ENCODE results near the gene CKMT1A.
"Not testable (repeated sequence)": the region's sequence is repeated elsewhere in the genome, so short reads cannot be mapped to it uniquely, and the experiment has no call there.

The CKMT1A gene

GRCh38 chr15:43693148-43694022 lies at the start of gene CKMT1A:
TSS of gene CKMT1A (plus strand) at chr15:43693859. CDS start at chr15:43694051, 192 bp downstream.
- DNase-seq (ENCODE audit: low read depth in 2 of 2) = not testable (repeated sequence)

- no peak for DNase-seq (ENCODE audit: low read depth in 2 of 2)
These were observed 44.8 kb upstream of the CKMT1A start, which contains the start of gene CATSPER2 for GRCh38 chr15:43648649-43649429. TSS of gene CATSPER2 (minus strand) at chr15:43648844. CDS start at chr15:43648061, 783 bp downstream.

- DNase-seq (ENCODE audit: low read depth in 2 of 2) = not testable (repeated sequence)
These were observed 44.2 kb upstream of the CKMT1A start for GRCh38 chr15:43649430-43649926.

DNA sequence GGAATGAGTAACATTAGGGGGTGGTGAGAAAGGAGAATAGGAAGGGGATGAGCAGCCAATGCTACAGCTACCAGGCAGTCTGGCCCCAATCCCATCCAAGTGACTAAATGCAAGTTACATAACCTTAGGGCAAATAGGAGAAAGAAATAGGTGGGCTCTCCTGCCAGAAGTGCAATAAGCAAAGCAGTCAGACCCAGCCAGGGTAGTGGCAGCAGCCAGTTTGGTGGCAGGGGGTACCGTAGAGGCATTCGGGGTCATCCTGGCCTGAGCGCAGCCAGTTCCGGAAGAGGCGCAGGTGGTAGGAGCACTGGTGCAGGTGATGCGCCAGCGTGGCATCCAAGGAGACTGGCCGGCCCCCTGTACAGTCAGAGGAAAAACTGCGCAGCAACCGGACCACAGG lies 33.9 kb upstream of the CKMT1A start:
- DNase-seq (ENCODE audit: low read depth in 2 of 2) = not testable (repeated sequence)

DNA sequence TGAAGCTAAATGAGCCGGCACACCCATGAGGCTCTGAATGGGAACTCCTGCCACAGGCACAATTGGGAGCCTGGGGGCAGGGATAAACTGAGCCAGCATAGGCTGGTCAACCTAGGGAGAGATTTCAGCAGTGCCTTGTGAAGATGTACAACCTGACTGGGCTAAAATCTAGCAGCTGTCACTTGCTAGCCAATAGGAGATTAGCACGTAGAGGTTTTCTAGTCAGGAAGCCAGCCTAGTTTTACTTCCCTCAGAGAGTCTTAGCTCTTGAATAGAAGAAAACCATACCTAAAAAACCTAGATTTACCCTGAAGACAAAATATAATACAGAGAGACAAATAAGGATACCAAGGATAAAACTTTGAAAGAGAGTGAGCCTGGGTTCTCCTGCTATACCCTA lies 31.4 kb upstream of the CKMT1A start:
- not testable (repeated sequence) for DNase-seq (ENCODE audit: low read depth in 2 of 2)

GRCh38 chr15:43663333-43663732 lies 30.3 kb upstream of the CKMT1A start:
- DNase-seq (ENCODE audit: low read depth in 2 of 2) = not testable (repeated sequence)

DNA sequence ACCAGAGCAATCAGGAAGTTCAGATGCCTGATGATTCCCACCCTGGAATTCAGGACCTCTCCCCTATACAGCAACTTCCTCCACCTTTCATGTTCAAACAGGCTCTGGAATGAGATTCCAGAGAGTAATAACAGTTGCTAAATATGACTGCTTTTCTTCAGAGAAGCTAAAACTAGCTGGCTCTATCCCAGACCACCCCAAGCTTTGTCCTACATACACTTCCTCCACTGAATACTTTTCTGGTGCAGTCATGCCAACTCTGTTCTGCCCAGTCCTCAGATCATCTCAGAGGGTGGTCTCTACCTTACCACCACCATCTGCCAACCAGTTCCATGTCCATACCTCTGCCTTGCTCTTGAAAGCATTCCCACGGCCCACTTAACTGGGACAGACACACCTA lies 27.5 kb upstream of the CKMT1A start:
- not testable (repeated sequence) for DNase-seq (ENCODE audit: low read depth in 2 of 2)

GRCh38 chr15:43674175-43674574 lies 19.5 kb upstream of the CKMT1A start:
- not testable (repeated sequence) for DNase-seq (ENCODE audit: low read depth in 2 of 2)

GRCh38 chr15:43689604-43690301 lies 3.9 kb upstream of the CKMT1A start:
- DNase-seq (ENCODE audit: low read depth in 2 of 2) = not testable (repeated sequence)

DNA sequence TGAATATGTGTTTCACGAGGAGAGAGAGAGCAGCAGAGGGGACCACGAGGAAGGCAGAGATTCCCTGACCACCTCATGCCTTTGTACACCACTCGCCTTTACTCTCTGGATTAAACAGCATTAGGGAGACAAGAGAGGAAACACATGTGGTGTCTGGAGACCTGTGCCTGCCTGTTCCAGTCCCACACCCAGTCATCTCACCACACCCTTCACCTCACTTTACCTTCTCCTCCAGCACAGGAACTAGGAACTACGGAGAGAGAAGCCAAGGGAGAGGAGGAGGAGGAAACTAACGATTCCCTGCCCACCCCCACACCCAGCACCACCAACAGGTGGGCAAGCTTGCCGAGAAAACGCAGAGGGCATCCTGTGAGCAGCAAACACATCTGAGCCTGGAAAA lies 980 bp upstream of the CKMT1A start:
- DNase-seq (ENCODE audit: low read depth in 2 of 2) = not testable (repeated sequence)

GRCh38 chr15:43702174-43702573 lies 8.5 kb downstream of the CKMT1A start:
- DNase-seq (ENCODE audit: low read depth in 2 of 2) = no peak

DNA sequence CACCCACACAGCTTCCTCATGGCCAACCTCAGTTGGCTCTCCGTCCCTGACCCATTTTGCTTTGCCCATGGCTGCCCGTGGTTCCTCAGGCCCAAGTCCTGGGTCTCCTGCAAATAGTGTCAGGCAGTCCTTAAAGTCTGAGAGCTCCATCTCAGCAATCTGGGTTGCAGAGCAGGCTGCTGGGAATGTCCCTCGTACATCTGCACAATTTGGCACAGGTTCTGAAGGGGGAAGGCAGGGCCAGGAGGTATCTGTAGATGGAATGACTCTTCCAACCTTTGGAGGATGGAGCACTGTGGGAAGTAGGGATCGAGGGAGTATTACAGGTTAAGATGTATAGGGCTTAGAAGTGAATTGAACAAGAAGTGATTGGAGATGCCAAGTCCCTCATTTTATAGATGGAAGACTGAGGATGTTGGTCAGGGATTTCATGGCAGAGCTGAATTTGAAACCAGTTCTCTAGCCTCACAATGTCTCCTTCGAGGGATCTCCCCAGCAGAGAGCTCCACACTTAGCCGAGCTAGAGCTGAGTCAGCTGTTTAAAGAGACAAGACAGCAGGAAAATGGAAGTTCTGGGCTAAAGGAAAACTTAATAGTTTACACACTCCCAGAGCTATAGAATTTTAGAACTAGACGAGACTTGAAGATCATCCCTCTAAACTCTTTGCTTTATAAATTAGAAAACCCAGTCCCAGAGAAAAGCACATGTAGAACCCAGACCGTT lies 9.2 kb downstream of the CKMT1A start:
- DNase-seq (ENCODE audit: low read depth in 2 of 2) = no peak

DNA sequence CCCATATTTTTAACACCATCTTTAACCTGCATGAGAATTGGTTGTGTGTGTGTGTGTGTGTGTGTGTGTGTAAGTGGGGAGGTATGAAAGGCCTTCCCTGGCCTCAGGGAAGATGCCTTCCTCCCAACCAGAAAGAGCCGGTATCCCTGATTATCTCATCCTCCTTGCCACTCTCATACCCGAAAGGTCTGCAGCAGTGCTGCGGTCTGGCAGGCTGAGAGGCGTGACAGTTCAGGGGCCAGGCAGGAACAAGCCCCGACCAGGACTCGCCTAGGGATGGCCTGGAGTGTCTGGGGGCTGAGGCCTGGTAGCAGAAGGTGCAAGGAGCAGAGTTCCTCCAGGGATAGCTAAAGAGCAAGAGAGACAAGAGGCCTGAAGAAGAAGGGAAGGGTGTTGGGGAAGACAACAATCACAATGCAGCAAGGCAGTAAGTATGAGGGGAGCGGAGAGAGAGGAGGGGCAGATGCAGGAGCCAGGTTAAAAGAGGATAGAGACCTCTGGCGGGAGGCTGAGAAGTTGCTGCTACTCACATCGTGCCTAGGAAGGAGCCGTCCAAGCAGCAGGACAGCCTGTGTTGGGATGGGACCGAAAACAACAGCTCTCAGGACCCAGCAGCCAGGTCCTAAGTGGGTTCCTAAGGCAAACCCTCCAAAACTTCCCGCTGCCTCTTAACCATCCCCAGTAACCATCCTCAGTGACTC lies 16.9 kb downstream of the CKMT1A start:
- not testable (repeated sequence) for DNase-seq (ENCODE audit: low read depth in 2 of 2)

DNA sequence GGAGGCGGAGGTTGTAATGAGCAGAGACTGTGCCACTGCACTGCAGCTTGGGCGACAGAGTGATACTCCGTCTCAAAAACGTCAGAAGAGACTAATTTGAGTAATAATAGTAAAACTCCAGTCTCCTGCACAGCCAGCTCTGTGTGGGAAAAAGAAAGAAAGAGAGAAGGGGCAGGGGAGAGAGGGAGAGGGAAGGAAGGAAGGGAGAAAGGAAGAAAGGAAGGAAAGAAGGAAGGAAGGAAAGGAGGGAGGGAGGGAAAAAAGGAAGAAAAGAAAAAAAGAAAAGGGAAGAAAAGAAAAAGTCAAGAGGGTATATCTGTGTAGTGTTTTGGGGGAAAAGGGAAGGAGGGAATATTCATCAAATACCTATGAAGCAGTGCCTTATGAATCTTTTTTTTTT lies 29.5 kb downstream of the CKMT1A start:
- DNase-seq (ENCODE audit: low read depth in 2 of 2) = no peak

GRCh38 chr15:43726306-43726705 lies 32.6 kb downstream of the CKMT1A start:
- DNase-seq (ENCODE audit: low read depth in 2 of 2) = not testable (repeated sequence)

DNA sequence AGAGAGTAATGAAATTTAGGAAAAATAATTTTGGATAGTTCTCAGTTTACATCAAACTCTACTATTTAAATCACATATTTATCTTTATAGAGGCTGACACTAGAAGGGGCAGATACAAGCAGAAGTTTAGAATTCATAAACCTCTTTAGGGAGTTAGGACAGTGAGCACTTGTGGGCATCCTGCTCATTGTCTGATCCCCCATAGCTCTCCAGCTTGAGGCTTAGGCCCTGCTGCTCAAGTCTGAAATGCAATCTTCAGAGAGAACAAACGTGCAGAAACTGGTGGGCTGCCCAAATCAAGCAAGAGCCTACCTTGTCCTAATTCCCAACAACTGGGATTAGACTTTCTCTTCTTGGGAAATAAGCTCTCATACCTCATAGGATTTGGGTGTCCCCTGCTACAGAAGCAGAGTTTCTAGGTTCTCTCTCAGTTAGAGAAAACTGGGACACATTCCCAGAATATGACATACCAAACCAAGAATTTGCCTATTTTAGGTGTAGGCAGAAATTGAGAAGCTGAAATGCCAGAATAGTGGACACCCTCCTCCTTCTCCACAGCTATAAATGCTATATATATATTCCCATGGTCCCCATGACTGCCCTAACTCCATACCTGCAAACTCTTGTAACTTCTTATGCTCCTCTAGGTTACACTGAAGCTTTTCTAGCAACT lies 34.5 kb downstream of the CKMT1A start:
- DNase-seq (ENCODE audit: low read depth in 2 of 2) = not testable (repeated sequence)

DNA sequence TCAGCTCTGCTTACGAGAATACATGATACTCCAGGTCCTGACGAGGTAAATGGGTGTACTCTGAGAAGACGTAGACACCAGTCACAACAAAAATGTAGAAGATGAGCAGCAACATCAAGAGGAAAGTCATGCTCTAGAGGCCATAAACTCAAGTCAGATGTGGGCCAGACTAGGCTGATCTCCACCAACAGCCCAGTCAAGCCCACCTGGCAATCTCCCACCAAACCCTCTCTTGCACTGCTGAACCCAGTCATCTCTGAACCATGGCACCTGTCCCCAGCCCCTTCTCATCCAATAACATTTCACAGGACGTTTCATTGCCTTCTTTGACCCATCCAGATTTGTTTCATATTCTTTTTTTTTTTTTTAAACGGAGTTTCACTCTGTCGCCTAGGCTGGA lies 41.8 kb downstream of the CKMT1A start:
- DNase-seq (ENCODE audit: low read depth in 2 of 2) = no peak

DNA sequence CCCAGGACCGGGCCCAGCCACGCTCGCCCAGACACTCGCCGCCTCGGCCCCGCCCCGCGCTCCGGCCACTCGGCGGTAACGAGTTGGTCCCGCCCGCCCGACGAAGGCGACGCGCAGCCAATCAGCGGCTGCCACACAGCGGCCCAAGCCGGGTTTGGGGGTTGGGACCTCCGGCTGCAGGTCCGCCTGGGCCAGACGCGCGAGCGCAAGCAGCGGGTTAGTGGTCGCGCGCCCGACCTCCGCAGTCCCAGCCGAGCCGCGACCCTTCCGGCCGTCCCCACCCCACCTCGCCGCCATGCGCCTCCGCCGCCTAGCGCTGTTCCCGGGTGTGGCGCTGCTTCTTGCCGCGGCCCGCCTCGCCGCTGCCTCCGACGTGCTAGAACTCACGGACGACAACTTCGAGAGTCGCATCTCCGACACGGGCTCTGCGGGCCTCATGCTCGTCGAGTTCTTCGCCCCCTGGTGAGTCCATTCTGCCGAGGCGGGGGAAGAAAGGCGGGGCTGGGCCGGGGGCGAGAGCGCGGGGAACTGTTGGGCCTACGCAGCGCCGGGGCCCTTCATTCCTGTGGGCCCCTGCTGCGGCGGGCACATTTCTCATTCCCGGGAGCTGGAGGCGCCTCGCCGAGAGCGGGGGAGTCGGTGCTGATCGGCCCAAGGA lies 52.7 kb downstream of the CKMT1A start, which contains the start of gene PDIA3:
Gene PDIA3, plus strand, starts transcription at position 194 of the 658 bp plus-strand sequence. Its CDS starts 102 bp downstream, at position 296.
- peak; percentile 74 to 75 for DNase-seq (ENCODE audit: low read depth in 2 of 2)

GRCh38 chr15:43746903-43747309 lies 53.2 kb downstream of the CKMT1A start:
- not testable (repeated sequence) for DNase-seq (ENCODE audit: low read depth in 2 of 2)
